Measurements from ENCODE around the gene CANT1.
"Not testable (repeated sequence)": the region's sequence is repeated elsewhere in the genome, so short reads cannot be mapped to it uniquely, and the experiment has no call there.

CANT1 gene

GRCh38 chr17:78954684-78955083, 54.9 kb downstream of the CANT1 start:
- no peak for DNase-seq

- DNase-seq = no peak
Measured at GRCh38 chr17:78953356-78954350, 55.9 kb downstream of the CANT1 start.

DNA sequence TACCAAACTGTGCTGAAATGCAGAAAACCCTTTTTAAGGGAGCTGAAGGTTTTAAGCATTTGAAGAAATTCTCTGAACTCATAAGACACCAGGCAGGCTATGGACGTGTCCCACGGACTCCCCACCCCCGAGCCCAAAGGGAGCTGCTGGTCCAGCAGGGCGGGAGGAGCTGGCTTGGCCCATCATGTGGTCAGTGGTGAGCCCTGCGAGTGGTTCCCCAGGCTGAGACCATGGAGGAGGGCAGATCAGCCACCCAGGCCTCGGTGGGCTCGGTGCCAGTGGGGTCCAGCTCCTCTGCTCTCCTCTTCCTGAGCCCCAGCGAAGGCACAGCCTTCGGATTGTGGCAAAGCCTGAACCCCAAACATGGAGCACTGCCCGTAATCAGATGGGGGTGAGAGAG, 56.9 kb downstream of the CANT1 start:
- no peak for DNase-seq

DNA sequence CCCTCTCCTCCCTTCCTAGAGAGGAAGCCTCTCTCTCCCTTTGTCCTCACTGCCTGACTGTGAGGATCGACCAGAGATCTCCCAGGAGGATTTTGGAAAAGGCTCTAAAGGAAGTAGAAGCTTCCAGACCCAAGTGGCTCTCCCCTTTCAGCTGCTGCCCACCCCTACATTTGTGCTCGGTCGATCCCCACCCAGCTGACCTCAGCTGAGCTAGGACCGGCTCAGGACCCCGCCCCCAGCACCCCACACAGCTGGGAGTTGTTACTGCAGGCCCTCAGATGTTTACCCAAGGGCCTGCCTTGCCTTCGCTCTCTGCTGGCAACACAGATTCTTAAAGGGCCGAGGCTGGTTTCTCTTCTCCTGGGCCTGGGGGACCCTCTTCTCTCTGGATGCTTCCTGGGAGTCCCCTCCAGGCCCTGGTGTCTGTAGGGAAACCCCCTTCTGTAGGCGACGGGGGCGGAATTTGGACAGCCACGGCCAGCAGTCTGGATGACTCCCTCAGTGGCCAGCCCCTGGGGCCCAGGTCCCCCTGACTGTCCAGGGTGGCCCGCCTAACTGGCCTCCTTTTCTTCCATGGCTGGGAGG, 57.5 kb downstream of the CANT1 start:
- no peak for DNase-seq

- no peak for DNase-seq
Measured at GRCh38 chr17:78950870-78951269, 58.7 kb downstream of the CANT1 start.

GRCh38 chr17:78947235-78948149, 62.1 kb downstream of the CANT1 start:
- DNase-seq = no peak

DNA sequence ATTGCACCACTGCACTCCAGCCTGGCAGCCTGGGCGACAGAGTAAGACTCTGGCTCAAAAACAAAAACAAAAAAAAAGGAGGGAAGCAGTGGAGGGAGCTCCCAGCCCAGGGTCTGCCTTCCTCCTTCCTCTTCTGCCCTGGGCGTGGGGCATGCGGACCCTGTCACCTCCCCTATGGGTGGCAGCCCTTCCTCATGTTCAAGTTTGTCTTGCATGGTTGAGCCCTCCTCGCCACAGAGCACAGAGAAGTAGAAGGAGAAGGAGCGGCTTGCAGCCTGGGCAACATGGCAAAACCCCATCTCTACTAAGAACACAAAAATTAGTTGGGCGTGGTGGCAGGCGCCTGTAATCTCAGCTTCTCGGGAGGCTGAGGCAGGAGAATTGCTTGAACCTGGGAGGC, 62.9 kb downstream of the CANT1 start:
- DNase-seq = no peak

DNA sequence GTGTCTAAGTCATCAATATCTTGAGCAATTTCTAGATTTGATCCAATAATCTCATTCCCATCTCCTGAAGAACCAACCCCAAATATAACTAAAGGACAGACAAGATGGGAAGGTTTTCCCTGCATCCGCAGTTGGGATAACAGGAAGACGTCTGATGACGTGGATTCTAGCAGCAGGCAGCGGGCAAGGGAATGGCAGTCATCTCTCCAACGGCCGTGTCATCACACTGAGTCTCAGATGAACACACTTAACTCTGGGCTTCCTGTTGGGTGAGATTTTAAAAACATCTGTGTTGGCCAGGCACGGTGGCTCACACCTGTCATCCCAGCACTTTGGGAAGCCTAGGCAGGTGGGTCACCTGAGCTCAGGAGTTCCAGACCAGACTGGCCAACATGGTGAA, 63.4 kb downstream of the CANT1 start:
- DNase-seq = no peak

DNA sequence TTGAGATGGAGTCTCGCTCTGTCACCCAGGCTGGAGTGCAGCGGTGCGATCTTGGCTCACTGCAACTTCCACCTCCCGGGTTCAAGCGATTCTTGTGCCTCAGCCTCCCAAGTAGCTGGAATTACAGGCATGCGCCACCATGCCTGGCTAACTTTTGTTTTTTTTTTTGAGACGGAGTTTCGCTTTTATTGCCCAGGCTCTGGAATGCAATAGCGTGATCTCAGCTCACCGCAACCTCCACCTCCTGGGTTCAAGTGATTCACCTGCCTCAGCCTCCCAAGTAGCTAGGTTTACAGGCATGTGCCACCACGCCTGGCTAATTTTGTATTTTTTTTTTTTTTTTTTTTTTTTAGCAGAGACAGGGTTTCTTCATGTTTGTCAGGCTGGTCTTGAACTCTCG, 64.1 kb downstream of the CANT1 start:
- DNase-seq = not testable (repeated sequence)

DNA sequence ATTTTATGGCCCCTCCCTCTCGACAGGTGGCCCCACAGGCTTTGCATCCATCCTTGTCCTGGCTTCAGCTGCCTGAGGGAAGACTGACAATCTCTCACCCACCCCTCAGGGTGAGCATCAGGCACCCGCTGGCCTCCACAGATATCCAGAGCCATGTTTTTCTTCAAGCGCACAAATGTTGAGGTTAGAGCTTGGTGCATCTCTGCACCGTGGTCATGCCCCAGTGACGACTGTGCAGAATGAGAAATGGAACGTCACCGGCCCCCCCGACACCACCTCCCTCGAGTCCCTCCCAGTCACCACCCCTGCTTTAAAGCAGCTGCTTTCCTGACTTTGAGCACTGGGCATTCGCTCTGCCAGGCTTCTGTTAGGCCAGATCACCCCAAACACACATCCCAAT, 64.6 kb downstream of the CANT1 start:
- DNase-seq = no peak

DNA sequence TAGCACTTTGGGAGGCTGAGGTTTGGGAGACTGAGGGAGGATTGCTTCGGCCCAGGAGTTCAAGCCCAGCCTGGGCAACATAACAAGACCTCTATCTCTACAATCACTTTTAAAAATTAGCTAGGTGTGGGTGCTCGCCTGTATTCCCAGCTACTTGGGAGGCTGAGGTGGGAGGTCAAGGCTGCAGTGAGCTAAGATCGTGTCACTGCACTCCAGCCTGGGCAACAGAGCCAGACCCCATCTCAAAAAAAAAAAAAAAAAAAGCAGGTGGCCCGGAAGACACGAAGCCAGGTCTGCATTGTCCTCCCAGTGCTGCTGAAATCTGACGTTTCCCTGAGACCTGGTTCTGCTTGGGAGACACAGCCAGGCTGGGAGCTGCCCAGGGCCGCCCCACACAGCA, 65.5 kb downstream of the CANT1 start:
- DNase-seq = no peak
